Stimulated activated CD4-positive, alpha-beta T cell treated with anti-CD3 and anti-CD28 coated beads, Interleukin-1b, Interleukin-23, amount 100 ng/mL, for 24 hours (primary cell): ENCODE data around the gene KRTAP10-9.
"Not testable (repeated sequence)": the region's sequence is repeated elsewhere in the genome, so short reads cannot be mapped to it uniquely, and the experiment has no call there.

Experiments used
- DNase-seq, 4 experiments: peaks; one replicate each; pipeline ENCODE4 v3.0.0-alpha.2; 2020; ENCODE audit warnings: low read depth in 4 of 4, low spot score in 1 of 4

Gene KRTAP10-9

GRCh38 chr21:44614161-44614631, 12.7 kb upstream of the KRTAP10-9 start:
- DNase-seq, result no peak

- no peak for DNase-seq
Observed at GRCh38 chr21:44614961-44615391, 11.9 kb upstream of the KRTAP10-9 start.

GRCh38 chr21:44615466-44615865, 11.4 kb upstream of the KRTAP10-9 start:
- DNase-seq, result no peak

DNA sequence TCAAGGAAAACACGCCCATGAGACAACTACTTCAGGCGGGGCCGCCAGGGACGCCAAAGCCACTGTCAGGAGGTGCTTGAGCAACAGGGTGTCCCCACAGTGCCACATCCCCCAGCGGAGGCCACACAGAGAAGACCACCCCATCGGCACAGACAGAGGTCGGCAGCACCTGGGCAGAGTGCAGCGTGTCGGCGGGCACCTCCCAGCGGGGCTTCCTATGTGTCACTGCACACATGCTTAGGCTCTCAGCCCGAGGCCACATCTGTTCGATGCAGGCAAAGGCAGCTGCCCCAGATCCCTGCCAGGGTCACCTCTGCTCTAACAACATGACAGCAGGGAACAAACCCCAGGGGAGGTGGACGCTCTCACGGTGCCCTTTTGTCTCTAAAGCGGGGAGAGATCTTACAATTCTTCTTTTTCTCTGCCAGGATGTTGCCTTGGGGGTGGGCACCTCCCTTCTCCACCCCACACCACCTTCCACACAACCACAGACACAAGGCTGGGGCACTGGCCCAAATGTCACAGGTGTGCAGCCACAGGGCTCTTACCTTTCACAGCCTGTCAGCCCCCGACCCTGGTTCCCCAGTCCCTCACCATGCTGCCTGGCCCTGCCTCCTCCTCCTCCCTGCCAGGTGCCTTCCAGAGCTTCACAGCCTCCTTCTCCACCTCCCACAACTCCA, 10.8 kb upstream of the KRTAP10-9 start:
- no peak for DNase-seq

DNA sequence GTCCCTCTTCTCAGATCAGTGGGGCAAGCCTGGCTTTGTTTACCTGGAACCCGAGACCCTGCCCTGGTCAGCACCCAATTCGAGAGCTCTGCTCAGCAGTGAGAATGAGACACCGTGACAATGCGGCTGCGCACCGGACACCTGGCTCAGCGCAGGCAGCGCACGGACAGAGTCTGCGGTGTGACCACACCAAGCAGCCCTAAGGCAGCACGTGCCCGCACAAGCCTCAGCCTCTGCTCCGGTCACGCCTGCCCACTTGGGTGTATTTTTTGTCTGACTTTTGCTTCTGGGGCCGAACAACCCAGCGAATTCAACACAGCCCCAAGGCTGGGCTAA, 10.3 kb upstream of the KRTAP10-9 start:
- DNase-seq, result no peak

DNA sequence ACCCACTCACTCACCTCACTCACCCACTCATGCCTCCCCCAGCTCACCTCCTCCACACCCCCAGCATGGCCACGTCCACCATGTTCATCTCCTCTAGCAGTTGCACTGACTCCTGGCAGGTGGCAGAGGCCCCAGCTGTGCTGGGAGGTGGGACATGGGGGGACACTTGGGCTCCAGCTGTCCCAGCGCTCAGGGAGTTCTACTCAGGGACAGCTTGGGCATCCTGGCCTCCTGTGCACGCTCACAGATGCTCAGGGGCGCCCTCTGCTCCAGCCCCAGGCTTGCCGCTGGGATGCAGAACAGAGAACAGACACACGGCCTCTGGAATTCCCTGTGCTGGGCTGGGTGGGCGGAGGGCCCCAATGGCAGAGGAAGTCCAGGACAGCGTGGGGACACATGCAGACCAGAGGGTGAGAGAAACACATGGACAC, 9.8 kb upstream of the KRTAP10-9 start:
- DNase-seq, result no peak

DNA sequence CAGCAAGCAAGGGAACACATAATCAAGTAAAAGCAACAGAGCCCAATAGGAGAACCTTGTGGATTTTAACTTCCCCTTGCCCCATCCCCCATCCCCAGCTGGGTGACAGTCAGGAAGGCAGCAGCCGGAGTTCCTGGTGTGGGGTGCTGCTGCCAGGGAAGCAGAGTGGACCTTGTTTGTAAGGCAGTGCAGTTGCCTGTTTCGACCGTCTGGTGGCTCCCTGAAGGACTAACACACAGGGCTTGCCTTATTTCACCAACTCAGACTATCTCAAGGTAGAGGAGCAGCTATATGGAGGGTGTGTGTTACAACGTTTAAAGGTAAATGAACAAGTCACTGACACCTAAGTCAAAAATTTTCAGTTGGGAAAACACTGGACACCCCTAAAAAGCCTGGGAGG, 8.4 kb upstream of the KRTAP10-9 start:
- DNase-seq, result no peak

- DNase-seq, result peak; percentile 10 to 29 (median 21)
Observed at GRCh38 chr21:44618909-44619308, 8.0 kb upstream of the KRTAP10-9 start.

DNA sequence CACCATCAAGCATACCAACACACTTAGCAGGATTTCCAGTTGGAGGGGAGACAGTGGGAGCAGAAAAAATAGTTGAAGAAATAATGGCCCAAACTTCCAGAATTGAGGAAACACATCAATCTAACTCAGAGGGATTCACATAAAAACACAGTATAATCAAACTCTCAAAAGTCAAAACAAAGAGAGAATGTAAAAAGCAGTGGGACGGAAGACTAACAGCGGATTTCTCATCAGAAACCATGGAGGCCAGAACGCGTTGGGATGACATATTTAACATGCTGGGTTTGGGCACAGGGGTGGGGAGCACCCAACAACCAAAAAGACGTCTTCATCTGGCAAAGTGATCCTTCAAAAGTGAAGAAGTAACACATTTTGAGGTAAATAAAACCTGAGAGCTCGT, 7.0 kb upstream of the KRTAP10-9 start:
- DNase-seq, result no peak

DNA sequence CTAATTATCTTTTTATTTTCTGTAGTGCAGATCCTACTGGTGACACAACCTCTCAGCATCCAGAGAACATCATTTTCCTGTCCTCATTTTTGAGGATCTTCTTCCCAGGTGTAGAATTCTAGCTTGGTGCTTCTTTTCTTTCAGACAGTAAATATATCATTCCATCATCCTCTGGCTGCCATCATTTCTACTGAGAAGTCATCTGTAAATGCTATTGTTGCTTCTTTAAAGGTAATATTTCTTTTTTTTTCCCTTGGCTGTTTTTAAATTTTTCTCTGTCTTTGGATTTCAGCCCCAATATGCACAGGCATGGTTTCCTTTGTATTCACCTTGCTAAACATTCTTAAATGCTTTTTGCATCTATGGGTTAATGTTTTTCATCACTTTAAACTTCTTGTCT, 3.3 kb upstream of the KRTAP10-9 start:
- no peak for DNase-seq

GRCh38 chr21:44625756-44626155, 1.1 kb upstream of the KRTAP10-9 start:
- DNase-seq, result no peak

- no peak for DNase-seq
Observed at GRCh38 chr21:44626262-44626661, 631 bp upstream of the KRTAP10-9 start.

- not testable (repeated sequence) for DNase-seq
Observed at GRCh38 chr21:44627181-44627822, 409 bp downstream of the KRTAP10-9 start.

GRCh38 chr21:44627831-44628233, 939 bp downstream of the KRTAP10-9 start:
- not testable (repeated sequence) for DNase-seq

- DNase-seq, result no peak
Observed at GRCh38 chr21:44628707-44629391, 2.0 kb downstream of the KRTAP10-9 start.

- no peak for DNase-seq
Observed at GRCh38 chr21:44630440-44630839, 3.5 kb downstream of the KRTAP10-9 start.

GRCh38 chr21:44632067-44632466, 5.2 kb downstream of the KRTAP10-9 start:
- no peak for DNase-seq

DNA sequence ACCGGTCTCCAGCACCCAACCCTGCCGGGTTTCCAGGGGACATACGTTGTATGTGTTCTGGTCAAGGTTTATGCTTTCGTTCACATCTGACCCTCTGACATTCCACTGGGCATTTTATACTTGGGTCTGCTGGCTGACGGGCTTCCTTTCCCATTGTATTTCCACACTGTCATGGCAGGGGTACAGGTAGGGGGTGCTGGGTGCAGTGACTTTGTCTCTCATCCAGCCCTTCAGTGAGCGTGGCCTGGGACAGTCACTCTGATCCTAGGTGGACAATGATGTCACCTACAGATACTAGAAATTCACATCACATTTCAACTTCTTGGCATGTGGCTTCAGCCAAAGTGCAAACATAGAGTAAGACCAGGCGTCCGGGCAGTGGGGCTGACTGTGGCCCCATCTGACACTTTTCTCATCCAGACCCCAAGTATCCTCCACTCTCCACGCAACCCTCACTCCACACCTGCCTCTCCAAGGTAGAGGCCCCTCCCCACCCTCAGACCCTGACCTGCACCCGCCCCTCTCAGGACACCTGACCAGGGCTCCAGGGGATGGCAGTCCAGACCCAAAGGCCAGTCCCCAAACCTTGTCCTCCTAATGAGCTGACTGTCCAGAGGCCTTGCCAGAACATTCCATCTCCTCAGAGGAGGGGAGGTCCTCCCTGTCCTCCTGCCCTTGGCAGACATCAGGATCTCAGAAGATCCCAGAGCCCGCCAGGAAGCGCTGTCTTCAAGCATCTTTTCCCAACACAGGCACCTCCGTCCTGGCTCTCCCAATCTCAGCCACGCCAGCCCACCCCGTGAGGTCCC, 9.5 kb downstream of the KRTAP10-9 start:
- no peak for DNase-seq

- no peak for DNase-seq
Observed at GRCh38 chr21:44637018-44637850, 10.3 kb downstream of the KRTAP10-9 start, which contains the start of gene KRTAP10-10. KRTAP10-10 (plus strand) TSS chr21:44637356; CDS start chr21:44637418, 62 bp downstream.

GRCh38 chr21:44637851-44638348, 11.0 kb downstream of the KRTAP10-9 start:
- not testable (repeated sequence) for DNase-seq
